Myocyte (in vitro differentiated cells): ENCODE measurements around the gene ENPP4. TPM values are rescaled to one million over a fixed set of nuclear protein-coding genes. Genes with fewer than 3 reads are reported as not detected.
A peak's percentile ranks its signal among the peaks of the same experiment; 100 is the strongest.
"Not testable (repeated sequence)": the region's sequence is repeated elsewhere in the genome, so short reads cannot be mapped to it uniquely, and the experiment has no call there.

ENCODE experiments used
- DNase-seq: peaks from one replicate; pipeline ENCODE4 v3.0.0-alpha.2; 2012; ENCODE audit warnings: low read depth
- polyA plus RNA-seq: library from polyadenylated mRNA; unstranded; fragments of >200 nt; gene quantifications from one replicate; pipeline ENCODE4 v1.2.1, GENCODE V29; 2012; ENCODE audit warnings: missing spikeins
- total RNA-seq: library from RNA; depleted of rRNA; stranded (reverse); fragments of >200 nt; gene quantifications from 2 replicates; pipeline ENCODE4 v1.2.3, GENCODE V29; 2014

Gene ENPP4, protein sequence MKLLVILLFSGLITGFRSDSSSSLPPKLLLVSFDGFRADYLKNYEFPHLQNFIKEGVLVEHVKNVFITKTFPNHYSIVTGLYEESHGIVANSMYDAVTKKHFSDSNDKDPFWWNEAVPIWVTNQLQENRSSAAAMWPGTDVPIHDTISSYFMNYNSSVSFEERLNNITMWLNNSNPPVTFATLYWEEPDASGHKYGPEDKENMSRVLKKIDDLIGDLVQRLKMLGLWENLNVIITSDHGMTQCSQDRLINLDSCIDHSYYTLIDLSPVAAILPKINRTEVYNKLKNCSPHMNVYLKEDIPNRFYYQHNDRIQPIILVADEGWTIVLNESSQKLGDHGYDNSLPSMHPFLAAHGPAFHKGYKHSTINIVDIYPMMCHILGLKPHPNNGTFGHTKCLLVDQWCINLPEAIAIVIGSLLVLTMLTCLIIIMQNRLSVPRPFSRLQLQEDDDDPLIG
- total RNA-seq = 7.3 and 7.5 TPM in 2 replicates
- 4.5 TPM for polyA plus RNA-seq

DNA sequence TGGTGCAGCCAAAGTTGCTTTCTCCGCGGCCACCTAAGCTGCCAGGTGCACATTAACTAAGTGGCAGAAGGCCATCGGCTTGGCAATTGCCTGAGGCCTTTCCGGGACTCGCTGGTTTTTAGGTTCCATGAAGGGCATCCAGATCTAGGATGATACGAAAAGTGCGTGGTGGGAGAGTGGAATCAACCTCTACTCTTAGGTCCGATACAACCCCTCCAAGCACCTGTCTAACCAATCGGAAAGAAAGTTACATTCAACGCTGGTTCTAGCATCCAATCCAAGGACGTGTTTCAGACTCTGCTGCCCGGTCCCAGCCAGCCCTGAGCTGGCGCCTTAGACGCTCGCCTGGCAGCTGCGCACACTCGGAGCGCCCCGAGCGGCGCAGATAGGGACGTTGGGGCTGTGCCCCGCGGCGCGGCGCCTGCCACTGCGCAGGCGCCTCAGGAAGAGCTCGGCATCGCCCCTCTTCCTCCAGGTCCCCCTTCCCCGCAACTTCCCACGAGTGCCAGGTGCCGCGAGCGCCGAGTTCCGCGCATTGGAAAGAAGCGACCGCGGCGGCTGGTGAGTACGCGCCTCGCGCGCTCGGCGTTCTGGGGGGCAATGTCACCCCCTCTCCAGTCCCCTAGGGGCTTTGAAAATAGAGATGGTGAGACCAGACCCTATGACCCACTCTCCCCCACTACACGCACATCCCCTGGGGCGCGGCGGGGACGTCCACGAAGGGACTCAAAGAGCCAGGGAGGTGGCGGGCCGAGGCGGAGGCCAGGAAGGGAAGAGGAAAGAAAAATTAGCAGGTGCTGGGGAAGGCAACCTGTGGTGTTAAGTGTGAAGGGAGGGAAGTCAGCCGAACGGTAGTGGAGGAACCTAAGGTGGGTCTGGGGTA lies at the start of gene ENPP4:
TSS of gene ENPP4 (plus strand) at position 361 of the 883 bp plus-strand sequence. CDS start 9,595 bp downstream, outside the sequence.
- peak; percentile 88 for DNase-seq

DNA sequence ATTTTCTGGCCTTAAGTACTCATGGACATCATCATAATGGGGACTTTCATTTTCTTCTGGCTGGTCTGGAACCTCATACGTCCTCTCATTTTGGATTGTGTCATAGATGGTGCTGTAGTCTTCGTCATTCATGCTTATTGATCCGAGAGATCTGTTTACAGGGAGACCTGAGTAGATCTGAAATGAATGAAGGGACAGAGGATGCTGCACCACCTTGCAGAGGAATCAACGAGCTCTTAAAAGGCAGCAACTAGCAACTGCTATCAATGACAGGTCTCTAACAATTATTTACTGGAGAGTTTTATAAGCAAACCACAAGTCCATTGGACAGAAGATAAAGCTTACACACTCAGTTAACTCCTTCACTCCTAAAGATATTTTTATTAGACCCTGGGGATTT lies 49.7 kb upstream of the ENPP4 start:
- DNase-seq = no peak

DNA sequence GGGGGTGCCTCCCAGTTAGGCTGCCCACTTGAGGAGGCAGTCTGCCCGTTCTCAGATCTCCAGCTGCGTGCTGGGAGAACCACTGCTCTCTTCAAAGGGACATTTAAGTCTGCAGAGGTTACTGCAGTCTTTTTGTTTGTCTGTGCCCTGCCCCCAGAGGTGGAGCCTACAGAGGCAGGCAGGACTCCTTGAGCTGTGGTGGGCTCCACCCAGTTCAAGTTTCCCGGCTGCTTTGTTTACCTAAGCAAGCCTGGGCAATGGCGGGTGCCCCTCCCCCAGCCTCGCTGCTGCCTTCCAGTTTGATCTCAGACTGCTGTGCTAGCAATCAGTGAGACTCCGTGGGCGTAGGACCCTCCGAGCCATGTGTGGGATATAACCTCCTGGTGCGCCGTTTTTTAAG lies 44.1 kb upstream of the ENPP4 start:
- not testable (repeated sequence) for DNase-seq

DNA sequence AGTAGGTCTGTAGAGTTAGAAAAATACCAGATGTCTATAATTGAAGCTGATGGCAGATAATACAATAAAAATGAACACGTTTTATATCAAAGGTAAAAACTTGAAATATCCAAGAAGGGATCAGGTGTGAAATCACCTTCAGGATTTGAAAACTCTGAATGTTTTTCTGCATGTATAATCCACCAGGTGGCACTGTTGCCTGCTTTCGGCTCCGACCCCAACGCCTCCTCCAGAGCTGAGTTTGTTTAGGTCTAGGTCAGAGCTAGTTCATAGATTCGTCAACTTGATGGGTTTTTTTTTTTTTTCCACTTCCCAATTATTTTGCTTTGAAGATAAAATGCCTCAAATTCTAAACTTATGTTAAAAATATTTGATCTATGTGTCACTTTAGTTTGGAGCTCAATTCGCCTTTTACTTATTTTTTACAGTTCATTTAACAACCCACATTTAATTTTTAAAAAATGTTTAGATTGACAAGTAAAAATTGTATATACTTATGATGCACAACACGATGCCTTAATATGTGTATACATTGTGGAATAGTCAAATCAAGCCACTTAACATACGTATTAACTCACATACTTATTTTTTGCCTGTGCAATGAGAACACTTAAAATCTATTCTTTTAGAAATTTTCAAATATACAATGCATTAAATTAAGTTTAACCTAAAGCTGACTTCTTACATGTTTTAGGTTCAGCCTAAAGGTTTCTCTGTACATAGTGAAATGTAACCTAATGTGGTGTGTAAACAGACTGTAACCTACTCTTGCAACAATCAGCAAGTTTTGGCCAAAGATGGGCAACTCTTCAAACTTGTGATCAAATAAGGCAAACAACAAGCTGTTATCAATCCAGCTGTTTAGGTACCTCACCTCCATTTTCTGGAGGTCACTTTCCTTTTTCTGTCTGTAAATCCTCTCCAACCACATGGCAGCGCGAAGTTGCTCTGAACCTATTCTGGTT lies 39.4 kb upstream of the ENPP4 start:
- DNase-seq = peak; percentile 57

DNA sequence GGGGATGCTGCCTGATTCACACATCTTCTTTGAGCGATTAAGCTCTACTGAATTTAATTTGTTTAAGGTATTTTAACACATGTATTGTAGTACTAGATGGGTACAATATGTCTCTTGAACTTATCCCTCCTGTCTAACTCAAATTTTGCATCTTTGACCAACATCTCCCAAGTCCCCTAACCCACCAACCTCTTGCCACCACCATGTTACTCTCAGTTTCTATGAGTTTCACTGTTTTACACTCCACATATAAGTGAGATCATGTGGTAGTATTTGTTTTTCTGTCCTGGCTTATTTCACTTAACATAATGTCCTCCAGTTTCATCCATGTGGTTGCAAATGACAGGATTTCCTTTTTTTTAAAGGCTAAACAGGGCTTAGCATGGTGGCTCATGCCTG lies 38.7 kb upstream of the ENPP4 start:
- no peak for DNase-seq

DNA sequence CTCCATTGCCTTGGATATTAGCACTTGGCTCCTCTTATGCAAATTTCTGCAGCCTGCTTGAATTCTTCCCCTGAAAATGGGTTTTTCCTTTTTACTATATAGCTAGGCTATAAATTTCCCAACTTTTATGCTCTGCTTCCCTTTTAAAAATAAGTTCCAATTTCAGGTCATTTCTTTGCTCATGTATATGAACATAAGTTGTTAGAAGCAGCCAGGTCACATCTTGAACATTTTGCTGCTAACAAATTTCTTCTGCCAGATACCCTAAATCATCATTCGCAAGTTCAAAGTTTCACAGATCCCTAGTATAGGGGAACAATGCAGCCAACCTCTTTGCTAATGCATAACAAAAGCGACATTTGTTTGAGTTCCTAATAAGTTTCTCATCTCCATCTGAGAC lies 34.5 kb upstream of the ENPP4 start:
- no peak for DNase-seq

DNA sequence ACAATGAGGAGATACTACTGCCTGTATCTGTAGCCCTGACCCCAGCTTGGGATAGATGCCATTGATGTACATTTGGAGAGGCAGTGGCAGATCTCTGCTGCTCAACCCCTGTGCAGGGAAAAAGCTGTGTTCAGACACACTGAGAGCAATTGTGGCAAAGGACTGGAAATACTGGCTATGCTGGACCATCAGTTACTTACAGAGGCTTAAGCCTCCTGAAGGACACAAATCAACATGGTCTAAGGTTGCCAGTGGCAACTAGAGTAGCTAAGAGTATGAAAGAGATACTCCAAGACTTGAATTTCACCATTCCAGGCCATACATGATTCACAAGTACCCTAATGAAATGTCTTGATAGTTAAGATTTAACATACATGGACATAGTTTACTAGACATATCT lies 32.4 kb upstream of the ENPP4 start:
- DNase-seq = no peak

DNA sequence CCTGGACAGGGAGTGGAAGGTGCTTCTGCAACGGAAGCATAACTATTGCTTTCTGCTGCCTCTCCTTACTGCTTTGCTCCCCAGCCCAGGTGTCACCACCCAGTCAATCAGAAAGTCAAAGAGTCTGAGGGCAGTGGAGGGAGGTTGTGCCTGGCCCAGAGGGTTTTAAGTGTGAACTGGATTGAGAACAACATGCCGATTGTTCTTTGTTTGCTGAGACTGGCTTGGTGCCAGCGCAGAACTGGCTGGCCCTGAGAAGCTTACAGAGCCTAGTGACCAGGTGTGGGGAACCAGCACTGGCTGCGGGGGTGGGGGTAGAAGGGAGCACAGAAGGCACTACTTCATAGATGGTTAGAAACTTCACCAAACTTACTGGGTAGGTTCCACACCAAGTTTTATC lies 31.1 kb upstream of the ENPP4 start:
- no peak for DNase-seq

DNA sequence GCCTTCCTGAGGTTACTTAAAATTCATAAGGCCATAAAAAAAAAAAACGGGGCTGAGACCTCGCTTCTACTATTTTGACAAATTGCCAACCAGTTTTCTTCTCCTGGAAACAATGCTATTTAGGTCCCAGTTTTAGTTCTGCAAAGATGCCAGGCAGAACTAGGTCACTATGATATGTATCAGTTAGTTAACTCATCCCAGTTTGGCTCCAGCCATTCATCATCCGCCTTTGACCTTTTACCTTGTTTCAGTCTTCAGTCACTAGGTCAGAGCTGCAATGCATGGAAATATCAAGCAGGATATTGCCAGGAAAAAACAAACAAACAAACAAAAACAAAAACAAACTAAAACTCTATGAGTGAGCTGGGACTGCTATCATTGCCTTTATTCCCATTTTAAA lies 29.8 kb upstream of the ENPP4 start:
- no peak for DNase-seq

DNA sequence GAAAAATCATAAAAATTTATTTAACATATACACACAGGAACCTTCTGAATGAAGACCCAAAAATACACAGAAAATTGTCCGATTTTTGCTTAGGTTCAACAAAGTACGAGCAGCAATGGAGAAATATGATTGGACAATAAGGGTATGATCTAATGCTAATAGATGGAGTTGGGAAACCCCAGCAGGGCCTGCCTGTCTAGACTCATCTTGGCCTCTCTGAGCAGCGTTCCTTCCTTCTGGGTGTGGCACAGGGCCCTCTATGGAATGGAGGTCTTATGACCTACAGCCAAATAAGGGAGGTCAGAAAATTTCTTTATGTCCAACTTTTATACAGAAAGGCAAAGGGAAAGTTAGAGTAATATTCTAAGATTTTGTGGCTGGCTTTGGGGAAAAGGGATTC lies 27.7 kb upstream of the ENPP4 start:
- no peak for DNase-seq

DNA sequence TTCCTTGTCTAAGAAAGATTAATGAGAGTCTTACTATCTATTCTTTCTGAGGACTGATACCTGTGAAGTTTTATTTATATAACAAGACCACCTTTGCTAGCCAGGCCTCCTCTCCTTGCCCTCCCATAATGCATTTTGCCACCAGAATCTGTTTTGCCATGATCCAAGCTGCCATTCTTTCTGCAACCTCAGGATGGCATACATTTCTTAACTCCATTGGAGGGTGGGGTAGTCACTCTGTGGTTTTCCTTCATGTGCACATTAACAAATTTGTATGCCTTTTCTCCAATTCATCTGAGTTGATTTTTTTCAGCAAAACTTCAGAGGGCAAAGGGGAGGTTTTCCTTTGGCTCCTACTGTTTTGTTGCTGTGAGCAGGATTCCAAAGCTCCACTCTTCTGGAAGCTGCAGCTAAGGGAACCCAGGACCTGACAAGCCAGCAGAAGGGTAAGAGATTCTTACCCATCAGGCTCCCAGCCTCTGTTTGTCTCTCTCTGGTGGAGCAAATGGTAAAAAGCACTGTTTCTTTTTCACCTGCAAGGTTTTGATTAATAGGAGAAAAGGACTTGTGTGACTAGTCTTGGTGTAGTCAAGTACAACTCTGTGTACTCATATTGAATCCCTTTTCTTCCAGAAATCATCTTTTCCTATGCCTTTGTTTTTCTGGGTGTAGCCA lies 26.2 kb upstream of the ENPP4 start:
- peak; percentile 5 for DNase-seq

DNA sequence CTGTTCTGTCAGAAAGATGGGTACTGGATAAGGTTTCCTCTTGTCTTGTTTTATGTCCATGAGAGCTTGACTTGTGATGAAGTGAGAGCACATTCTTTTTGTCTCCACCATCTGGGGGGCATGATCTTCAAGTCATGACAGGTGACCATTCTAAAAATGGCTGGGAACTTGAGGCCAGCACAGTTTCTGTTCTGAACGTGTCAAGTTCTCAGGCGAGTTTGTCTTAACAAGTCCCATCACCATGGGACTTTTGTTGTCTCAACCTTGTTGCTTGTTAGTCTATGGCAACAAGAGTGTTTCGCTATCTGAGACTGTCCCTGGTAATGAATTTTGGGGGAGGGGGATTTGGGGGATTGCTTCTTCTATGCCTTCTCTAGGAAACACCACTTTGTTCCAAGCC lies 25.6 kb upstream of the ENPP4 start:
- no peak for DNase-seq

DNA sequence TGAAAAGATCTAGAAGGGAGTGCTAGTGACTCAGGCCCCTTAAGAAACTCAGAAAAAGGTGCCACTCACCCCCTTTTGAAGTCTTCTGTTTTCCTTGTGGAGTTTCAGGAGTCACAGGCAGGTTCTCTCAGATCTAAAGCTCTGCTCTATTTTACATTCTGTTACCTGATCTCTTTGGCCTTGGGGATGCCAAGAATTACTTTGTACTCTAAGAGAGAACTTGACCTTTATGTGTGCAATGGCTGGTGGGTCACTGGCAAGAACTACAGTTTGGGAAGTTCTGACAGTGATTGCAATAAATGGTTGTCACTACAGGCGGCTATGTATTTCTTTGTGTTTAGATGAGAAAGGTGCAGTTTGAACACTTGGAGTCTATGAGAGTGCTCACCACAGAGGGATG lies 24.2 kb upstream of the ENPP4 start:
- no peak for DNase-seq

DNA sequence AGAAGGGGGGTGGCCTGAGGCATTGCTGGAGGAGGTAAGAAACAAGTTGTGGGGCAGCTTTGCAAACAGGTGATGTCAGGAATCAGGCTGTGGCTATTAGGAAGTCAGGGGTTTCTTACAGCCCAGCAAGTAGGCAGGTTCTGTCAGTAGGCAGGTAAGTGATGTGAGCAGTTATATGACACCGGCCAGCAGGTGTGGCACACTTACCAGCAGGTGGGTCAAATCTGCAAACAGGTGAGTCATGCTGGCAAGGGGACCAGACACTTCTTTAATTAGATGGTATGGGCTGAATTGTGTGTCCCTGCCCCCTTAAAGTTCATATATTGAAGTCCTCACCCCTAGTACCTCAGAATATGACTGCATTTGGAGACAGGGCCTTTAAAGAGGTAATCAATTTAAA lies 16.4 kb upstream of the ENPP4 start:
- DNase-seq = no peak

DNA sequence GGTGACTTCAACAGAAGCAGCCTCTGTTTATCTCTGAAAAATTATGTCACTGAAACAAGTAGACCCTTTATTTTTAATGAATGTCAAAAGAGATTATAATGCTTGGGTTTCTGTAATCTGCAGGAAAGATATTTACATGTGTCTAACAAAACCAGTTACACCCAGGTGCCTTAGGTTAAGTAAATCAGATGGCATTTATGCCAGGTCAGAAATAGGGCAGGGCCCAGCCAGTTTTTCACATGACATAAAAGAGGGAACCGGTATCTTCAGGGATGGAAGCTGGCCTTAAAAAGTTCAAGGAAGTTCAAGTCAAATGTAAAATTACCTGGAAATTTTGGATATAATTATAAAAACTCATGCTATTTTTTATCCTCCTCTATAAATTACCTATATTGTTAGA lies 14.2 kb upstream of the ENPP4 start:
- no peak for DNase-seq

DNA sequence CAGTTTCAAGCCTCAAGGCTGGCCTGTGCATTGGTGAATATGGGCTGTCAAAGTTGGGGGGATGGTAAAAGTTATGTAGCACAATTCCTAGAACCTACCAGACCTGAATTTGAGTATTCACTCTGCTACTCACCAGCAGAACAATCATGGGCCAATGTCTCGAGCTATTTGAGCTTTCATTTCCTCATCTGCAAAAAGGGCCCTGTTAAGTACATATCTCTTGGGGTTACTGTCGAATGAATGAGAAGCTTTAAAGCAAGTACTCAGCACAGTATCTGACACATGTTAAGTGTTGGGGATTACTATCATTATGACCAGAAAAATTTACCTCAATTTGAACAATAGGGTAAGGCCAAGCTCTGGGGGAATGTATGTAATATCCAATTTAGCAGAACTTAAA lies 13.5 kb upstream of the ENPP4 start:
- no peak for DNase-seq

DNA sequence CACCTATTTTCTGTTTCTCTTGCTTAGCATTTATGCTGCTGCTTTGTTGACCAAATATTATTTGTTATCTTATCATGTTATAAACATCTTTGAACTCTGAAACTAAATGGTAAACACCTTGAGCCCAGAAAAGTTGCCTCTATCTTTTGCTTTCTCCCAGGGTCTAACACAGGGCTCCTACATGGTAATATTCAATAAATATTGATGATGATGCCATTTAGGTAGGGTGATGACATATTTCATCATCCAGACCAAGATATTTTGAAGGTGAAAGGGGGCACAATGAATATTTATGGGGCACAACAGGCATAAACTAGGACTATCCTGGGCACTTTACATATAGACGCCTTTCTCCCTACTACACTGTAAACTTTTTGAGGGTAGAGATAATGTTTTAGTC lies 11.6 kb upstream of the ENPP4 start:
- DNase-seq = no peak

DNA sequence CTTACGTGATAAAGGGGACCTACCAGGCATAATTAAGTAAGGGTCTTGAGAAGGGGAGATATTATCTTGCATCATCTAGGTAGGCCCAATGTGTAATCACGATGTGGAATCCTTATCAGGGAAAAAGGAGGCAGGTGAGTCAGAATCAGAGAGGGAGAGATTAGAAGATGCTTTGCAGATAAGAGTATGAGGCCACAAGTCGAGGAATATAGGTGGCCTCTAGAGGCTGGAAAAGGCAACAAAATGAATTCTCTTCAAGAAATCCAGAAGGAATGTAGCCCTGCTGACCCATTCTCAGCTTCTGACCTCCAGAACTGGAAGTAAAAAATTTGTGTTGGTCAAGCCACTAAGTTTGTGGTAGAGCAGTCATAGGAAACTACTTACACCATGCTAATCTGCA lies 11.0 kb upstream of the ENPP4 start:
- DNase-seq = no peak

DNA sequence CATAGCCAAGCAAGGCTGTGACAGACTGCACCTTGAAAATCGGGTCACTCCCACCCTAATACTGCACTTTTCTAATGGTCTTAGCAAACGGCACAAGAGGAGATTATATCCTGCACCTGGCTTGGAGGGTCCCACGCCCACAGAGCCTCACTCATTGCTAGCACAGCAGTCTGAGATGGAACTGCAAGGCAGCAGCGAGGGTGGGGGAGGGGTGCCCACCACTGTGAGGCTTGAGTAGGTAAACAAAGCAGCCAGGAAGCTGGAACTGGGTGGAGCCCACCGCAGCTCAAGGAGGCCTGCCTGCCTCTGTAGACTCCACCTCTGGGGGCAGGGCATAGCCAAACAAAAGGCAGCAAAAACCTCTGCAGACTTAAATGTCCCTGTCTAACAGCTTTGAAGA lies 10.1 kb upstream of the ENPP4 start:
- DNase-seq = not testable (repeated sequence)

DNA sequence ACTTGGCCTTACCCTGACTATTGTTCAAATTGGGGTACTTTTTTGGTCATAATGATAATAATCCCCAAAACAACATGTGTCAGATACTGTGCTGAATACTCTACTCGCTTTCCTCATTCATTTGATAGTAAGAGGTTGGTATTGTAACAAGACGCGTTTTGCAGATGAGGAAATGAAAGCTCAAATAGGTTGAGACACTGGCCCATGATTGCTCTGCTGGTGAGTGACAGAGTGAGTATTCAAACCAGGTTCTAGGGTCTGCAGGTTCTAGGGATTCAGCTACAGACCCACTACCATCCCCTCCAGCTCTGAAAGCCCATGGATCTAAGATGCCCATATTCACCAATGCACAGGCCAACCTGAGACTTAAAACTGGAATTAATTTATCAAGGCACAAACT lies 1.3 kb upstream of the ENPP4 start:
- no peak for DNase-seq

DNA sequence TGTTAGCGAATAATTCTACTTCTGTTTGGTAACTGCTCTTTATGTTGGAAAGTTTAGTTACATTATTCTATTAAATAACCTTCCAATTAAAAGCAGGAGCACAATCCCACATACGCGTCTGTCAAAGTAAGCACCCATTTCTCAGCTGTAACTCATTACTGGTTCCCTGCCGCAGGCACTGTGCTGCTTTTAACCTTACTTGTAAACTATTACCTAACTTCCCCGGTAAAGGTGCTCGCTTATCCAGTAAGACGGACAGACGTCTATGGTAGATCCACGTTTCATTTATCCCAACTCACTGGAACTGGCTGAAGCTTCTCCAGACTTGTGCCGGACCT lies 529 bp upstream of the ENPP4 start:
- DNase-seq = no peak
